Measurements from ENCODE around the gene PALLD.
A peak's percentile ranks its signal among the peaks of the same experiment; 100 is the strongest.

PALLD gene

GRCh38 chr4:168674866-168675265 lies 178.0 kb downstream of the PALLD start:
- TF ChIP-seq POLR2A (IDR thresholded peaks at IDR 0.05; ENCODE audit: low read depth, low read length) = no peak
- TF ChIP-seq TAF1 (IDR thresholded peaks at IDR 0.05; ENCODE audit: low read depth, low read length) = no peak
- TF ChIP-seq PAX5 (IDR thresholded peaks at IDR 0.05; ENCODE audit: insufficient read depth, low read length, severe bottlenecking) = no peak
- TF ChIP-seq POU2F2 (IDR thresholded peaks at IDR 0.05; ENCODE audit: low read depth, low read length) = no peak
- no peak for TF ChIP-seq SPI1 (IDR thresholded peaks at IDR 0.05; ENCODE audit: low read depth, low read length)
- no peak for TF ChIP-seq POLR2AphosphoS5 (IDR thresholded peaks at IDR 0.05; ENCODE audit: low read depth, low read length)
- no peak for DNase-seq (ENCODE audit: insufficient read length, low spot score)
- FAIRE-seq = no peak

- FAIRE-seq (no peak), DNase-seq (ENCODE audit: insufficient read length, low spot score) (no peak)
- TF ChIP-seq PAX5 (IDR thresholded peaks at IDR 0.05; ENCODE audit: insufficient read depth, low read length, severe bottlenecking) (no peak), POLR2A (IDR thresholded peaks at IDR 0.05; ENCODE audit: low read depth, low read length) (no peak), POU2F2 (IDR thresholded peaks at IDR 0.05; ENCODE audit: low read depth, low read length) (no peak), SPI1 (IDR thresholded peaks at IDR 0.05; ENCODE audit: low read depth, low read length) (no peak)
These were observed 180.2 kb downstream of the PALLD start for GRCh38 chr4:168677063-168677462.

GRCh38 chr4:168677879-168678278 lies 181.0 kb downstream of the PALLD start:
- FAIRE-seq = no peak
- no peak for TF ChIP-seq POU2F2 (IDR thresholded peaks at IDR 0.05; ENCODE audit: low read depth, low read length)
- TF ChIP-seq SPI1 (IDR thresholded peaks at IDR 0.05; ENCODE audit: low read depth, low read length) = no peak
- TF ChIP-seq POLR2AphosphoS5 (IDR thresholded peaks at IDR 0.05; ENCODE audit: low read depth, low read length) = no peak
- TF ChIP-seq POLR2A (IDR thresholded peaks at IDR 0.05; ENCODE audit: low read depth, low read length) = no peak
- no peak for TF ChIP-seq PAX5 (IDR thresholded peaks at IDR 0.05; ENCODE audit: insufficient read depth, low read length, severe bottlenecking)
- no peak for TF ChIP-seq TAF1 (IDR thresholded peaks at IDR 0.05; ENCODE audit: low read depth, low read length)
- no peak for DNase-seq (ENCODE audit: insufficient read length, low spot score)

- DNase-seq (ENCODE audit: insufficient read length, low spot score) (no peak), FAIRE-seq (peak; percentile 5)
- TF ChIP-seq POLR2AphosphoS5 (IDR thresholded peaks at IDR 0.05; ENCODE audit: low read depth, low read length) = no peak
- TF ChIP-seq TAF1 (IDR thresholded peaks at IDR 0.05; ENCODE audit: low read depth, low read length) = no peak
- TF ChIP-seq PAX5 (IDR thresholded peaks at IDR 0.05; ENCODE audit: insufficient read depth, low read length, severe bottlenecking) = no peak
- TF ChIP-seq SPI1 (IDR thresholded peaks at IDR 0.05; ENCODE audit: low read depth, low read length) = no peak
- TF ChIP-seq POLR2A (IDR thresholded peaks at IDR 0.05; ENCODE audit: low read depth, low read length) = no peak
- TF ChIP-seq POU2F2 (IDR thresholded peaks at IDR 0.05; ENCODE audit: low read depth, low read length) = no peak
These were observed 182.0 kb downstream of the PALLD start for GRCh38 chr4:168678751-168679366.

- no peak for DNase-seq (ENCODE audit: insufficient read length, low spot score)
- FAIRE-seq = peak; percentile 45
- TF ChIP-seq SPI1 (IDR thresholded peaks at IDR 0.05; ENCODE audit: low read depth, low read length) = no peak
- TF ChIP-seq POLR2AphosphoS5 (IDR thresholded peaks at IDR 0.05; ENCODE audit: low read depth, low read length) = no peak
- no peak for TF ChIP-seq TAF1 (IDR thresholded peaks at IDR 0.05; ENCODE audit: low read depth, low read length)
These were observed 182.5 kb downstream of the PALLD start for GRCh38 chr4:168679397-168679796.

- no peak for DNase-seq (ENCODE audit: insufficient read length, low spot score)
- FAIRE-seq = no peak
- TF ChIP-seq TAF1 (IDR thresholded peaks at IDR 0.05; ENCODE audit: low read depth, low read length) (no peak), SPI1 (IDR thresholded peaks at IDR 0.05; ENCODE audit: low read depth, low read length) (no peak), POLR2AphosphoS5 (IDR thresholded peaks at IDR 0.05; ENCODE audit: low read depth, low read length) (no peak), POU2F2 (IDR thresholded peaks at IDR 0.05; ENCODE audit: low read depth, low read length) (no peak), POLR2A (IDR thresholded peaks at IDR 0.05; ENCODE audit: low read depth, low read length) (no peak), PAX5 (IDR thresholded peaks at IDR 0.05; ENCODE audit: insufficient read depth, low read length, severe bottlenecking) (no peak)
These were observed 183.0 kb downstream of the PALLD start for GRCh38 chr4:168679819-168680218.

- TF ChIP-seq SPI1 (IDR thresholded peaks at IDR 0.05; ENCODE audit: low read depth, low read length) (no peak), PAX5 (IDR thresholded peaks at IDR 0.05; ENCODE audit: insufficient read depth, low read length, severe bottlenecking) (no peak), POLR2A (IDR thresholded peaks at IDR 0.05; ENCODE audit: low read depth, low read length) (no peak), POU2F2 (IDR thresholded peaks at IDR 0.05; ENCODE audit: low read depth, low read length) (no peak), POLR2AphosphoS5 (IDR thresholded peaks at IDR 0.05; ENCODE audit: low read depth, low read length) (no peak), TAF1 (IDR thresholded peaks at IDR 0.05; ENCODE audit: low read depth, low read length) (no peak)
- FAIRE-seq (no peak), DNase-seq (ENCODE audit: insufficient read length, low spot score) (no peak)
These were observed 186.1 kb downstream of the PALLD start for GRCh38 chr4:168682898-168683500.

GRCh38 chr4:168683595-168683994 lies 186.7 kb downstream of the PALLD start:
- FAIRE-seq (no peak), DNase-seq (ENCODE audit: insufficient read length, low spot score) (no peak)
- TF ChIP-seq POU2F2 (IDR thresholded peaks at IDR 0.05; ENCODE audit: low read depth, low read length) (no peak), POLR2AphosphoS5 (IDR thresholded peaks at IDR 0.05; ENCODE audit: low read depth, low read length) (no peak), POLR2A (IDR thresholded peaks at IDR 0.05; ENCODE audit: low read depth, low read length) (no peak), TAF1 (IDR thresholded peaks at IDR 0.05; ENCODE audit: low read depth, low read length) (no peak), PAX5 (IDR thresholded peaks at IDR 0.05; ENCODE audit: insufficient read depth, low read length, severe bottlenecking) (no peak), SPI1 (IDR thresholded peaks at IDR 0.05; ENCODE audit: low read depth, low read length) (no peak)

GRCh38 chr4:168685136-168685809 lies 188.4 kb downstream of the PALLD start:
- FAIRE-seq (peak; percentile 78), DNase-seq (ENCODE audit: insufficient read length, low spot score) (no peak)
- no peak for TF ChIP-seq PAX5 (IDR thresholded peaks at IDR 0.05; ENCODE audit: insufficient read depth, low read length, severe bottlenecking)
- TF ChIP-seq SPI1 (IDR thresholded peaks at IDR 0.05; ENCODE audit: low read depth, low read length) = peak; percentile 97

Measured in GM12891 (cell line).